SK-N-SH (cell line): ENCODE measurements around the gene SPG7. TPM values are rescaled to one million over a fixed set of nuclear protein-coding genes. Genes with fewer than 3 reads are reported as not detected.

Experiments used
- CTCF ChIA-PET: fragments of 300-600, 350-600 bp; formaldehyde crosslinking; extraction: SDS; loops from one replicate; lab custom pipeline; 2021; lab: Yijun Ruan, JAX
- POLR2A ChIA-PET: fragments of 350-600 bp; sonication (Branson Sonifier 250); formaldehyde crosslinking; extraction: SDS; loops from one replicate; lab custom pipeline; 2020; ENCODE audit warnings: antibody characterized with exemption, inconsistent platforms; lab: Yijun Ruan, JAX
- DNase-seq: peaks from one replicate; pipeline ENCODE4 v3.0.0; 2012
- H2AFZ ChIP-seq: fragments of 200-600 bp; sonication (generic); 2 replicates; pipeline ENCODE4 v1.8.1; 2016; ENCODE audit warnings: antibody characterized with exemption, mild to moderate bottlenecking, low read depth
- H3F3A ChIP-seq: fragments of 200-600 bp; sonication (generic); replicated peaks from 2 replicates; pipeline ENCODE3; 2016; ENCODE audit warnings: antibody characterized with exemption, mild to moderate bottlenecking; ENCODE audit not compliant: insufficient read depth
- H3K27ac ChIP-seq, 2 experiments: fragments of 200-500 bp in 1 of 2; fragments of 200-600 bp in 1 of 2; sonication (Bioruptor generic) in 1 of 2; sonication (generic), shearing (Covaris generic) in 1 of 2; 2 replicates each; pipeline versions ENCODE4 v1.5.1 to v1.6.1; 2014 to 2016; ENCODE audit warnings: low read depth in 2 of 2, inconsistent platforms in 1 of 2, low read length in 1 of 2, mild to moderate bottlenecking in 1 of 2, mixed read lengths in 1 of 2
- H3K27me3 ChIP-seq: fragments of 200-600 bp; sonication (generic), shearing (Covaris generic); 2 replicates; pipeline ENCODE4 v1.6.1; 2016; ENCODE audit warnings: mixed run types; ENCODE audit not compliant: insufficient read depth
- H3K36me3 ChIP-seq, 2 experiments: fragments of 200-500 bp in 1 of 2; fragments of 200-600 bp in 1 of 2; sonication (Bioruptor generic) in 1 of 2; sonication (generic) in 1 of 2; replicated peaks in 1 of 2; 2 replicates each; pipeline versions ENCODE3 to v1.5.1; 2014 to 2016; ENCODE audit warnings: low read length in 1 of 2, mild to moderate bottlenecking in 1 of 2; ENCODE audit not compliant: insufficient read depth in 2 of 2, control insufficient read depth in 1 of 2
- H3K4me1 ChIP-seq, 2 experiments: fragments of 200-500 bp in 1 of 2; fragments of 200-600 bp in 1 of 2; sonication (Bioruptor generic) in 1 of 2; sonication (generic), shearing (Covaris generic) in 1 of 2; 2 replicates each; pipeline versions ENCODE4 v1.5.1 to v1.6.1; 2014 to 2016; ENCODE audit warnings: low read depth in 1 of 2, low read length in 1 of 2, mixed run types in 1 of 2; ENCODE audit not compliant: insufficient read depth in 2 of 2, control insufficient read depth in 1 of 2
- H3K4me2 ChIP-seq: fragments of 200-600 bp; sonication (generic), shearing (Covaris generic); 2 replicates; pipeline ENCODE4 v1.6.1; 2017; ENCODE audit warnings: mixed run types
- H3K4me3 ChIP-seq, 2 experiments: fragments of 200-500 bp in 1 of 2; fragments of 200-600 bp in 1 of 2; sonication (Bioruptor generic) in 1 of 2; sonication (generic), shearing (Covaris generic) in 1 of 2; 2 replicates each; pipeline versions ENCODE4 v1.5.1 to v1.8.1; 2014 to 2016; ENCODE audit warnings: low read depth in 2 of 2, inconsistent platforms in 1 of 2, low read length in 1 of 2, mild to moderate bottlenecking in 1 of 2, mixed read lengths in 1 of 2, moderate library complexity in 1 of 2
- H3K79me2 ChIP-seq: fragments of 200-600 bp; sonication (generic); 2 replicates; pipeline ENCODE4 v1.8.1; 2017; ENCODE audit warnings: mild to moderate bottlenecking; ENCODE audit not compliant: insufficient read depth
- H3K9ac ChIP-seq: fragments of 200-600 bp; sonication (generic); 2 replicates; pipeline ENCODE4 v1.6.1; 2017; ENCODE audit warnings: mixed run types
- H3K9me2 ChIP-seq: fragments of 200-600 bp; sonication (generic); 2 replicates; pipeline ENCODE4 v1.6.1; 2017; ENCODE audit warnings: mixed run types
- H3K9me3 ChIP-seq: fragments of 200-600 bp; sonication (generic); 2 replicates; pipeline ENCODE4 v1.6.1; 2017; ENCODE audit warnings: mixed run types, mild to moderate bottlenecking, moderate library complexity
- H4K20me1 ChIP-seq: fragments of 200-600 bp; sonication (generic); 2 replicates; pipeline ENCODE4 v1.6.1; 2017; ENCODE audit warnings: mild to moderate bottlenecking, mixed run types; ENCODE audit not compliant: insufficient read depth
- CHD2 ChIP-seq: fragments of 150-350 bp; IDR thresholded peaks from 2 replicates; pipeline ENCODE4 v1.6.1; 2018; ENCODE audit warnings: low read length; ENCODE audit not compliant: partially characterized antibody
- ELF1 ChIP-seq: IDR thresholded peaks from 2 replicates; pipeline ENCODE4 v1.4.0; 2012
- EZH2phosphoT487 ChIP-seq: fragments of 200-600 bp; sonication (generic); IDR thresholded peaks from 2 replicates; pipeline ENCODE4 v1.6.1; 2017; ENCODE audit warnings: low read depth, mixed run types, mild to moderate bottlenecking, antibody characterized with exemption, moderate library complexity, borderline replicate concordance
- FOXJ3 ChIP-seq: sonication (generic); formaldehyde crosslinking; IDR thresholded peaks from 2 replicates; pipeline ENCODE4 v1.5.1; 2020; ENCODE audit warnings: mild to moderate bottlenecking, missing genetic modification reagents
- MAX ChIP-seq: IDR thresholded peaks from 2 replicates; pipeline ENCODE4 v1.4.0; 2012; ENCODE audit warnings: low read depth
- MEF2A ChIP-seq: IDR thresholded peaks from 2 replicates; pipeline ENCODE4 v1.4.0; 2012; ENCODE audit warnings: low read depth, borderline replicate concordance
- NFIC ChIP-seq: IDR thresholded peaks from 2 replicates; pipeline ENCODE4 v1.4.0; 2012; ENCODE audit warnings: borderline replicate concordance
- NRF1 ChIP-seq: IDR thresholded peaks from 2 replicates; pipeline ENCODE4 v1.6.1; 2012; ENCODE audit warnings: low read depth, mild to moderate bottlenecking, low read length
- SIN3A ChIP-seq: IDR thresholded peaks from 2 replicates; pipeline ENCODE4 v1.6.1; 2012; ENCODE audit warnings: low read depth, mild to moderate bottlenecking, low read length, moderate library complexity, borderline replicate concordance
- TEAD4 ChIP-seq: IDR thresholded peaks from 2 replicates; pipeline ENCODE4 v1.4.0; 2012; ENCODE audit warnings: mild to moderate bottlenecking, borderline replicate concordance; ENCODE audit not compliant: insufficient read depth
- USF1 ChIP-seq: IDR thresholded peaks from 2 replicates; pipeline ENCODE4 v1.4.0; 2012; ENCODE audit warnings: low read depth, borderline replicate concordance
- YY1 ChIP-seq: IDR thresholded peaks from 2 replicates; pipeline ENCODE4 v1.4.0; 2012; ENCODE audit warnings: low read depth, mild to moderate bottlenecking
- WGBS: methylation state at CpG from one replicate; pipeline ENCODE4 v1.1.6; 2017; ENCODE audit warnings: low lambda C conversion rate; 5-methylcytosine and 5-hydroxymethylcytosine counted together
- polyA plus RNA-seq, 3 experiments: library from polyadenylated mRNA; depleted of rRNA; stranded (reverse); fragments of >200 nt; gene quantifications; 2 replicates each; pipeline ENCODE4 v1.2.3, GENCODE V29; 2012
- TF ChIP-seq, protein P1 (sequence below): IDR thresholded peaks from 2 replicates; pipeline ENCODE4 v1.6.1; 2012; ENCODE audit warnings: mild to moderate bottlenecking, low read depth, low read length, moderate library complexity
- TF ChIP-seq, protein P2 (sequence below): fragments of 150-350 bp; IDR thresholded peaks from 2 replicates; pipeline ENCODE4 v1.6.1; 2016; ENCODE audit warnings: mild to moderate bottlenecking, low read depth, low read length
- TF ChIP-seq, protein P3 (sequence below): IDR thresholded peaks from 2 replicates; pipeline ENCODE4 v1.4.0; 2012; ENCODE audit warnings: low read depth, borderline replicate concordance

The SPG7 gene
- polyA plus RNA-seq, 1 of the 3 experiments (the other 2 are of a cell fraction) = 100 TPM

- DNase-seq = no peak
- H4K20me1 ChIP-seq = 0 out of 2 replicates have a peak, but pooled peaks cover 4% of the 10 kb centered on the region
- POLR2A ChIA-PET = no interaction called here
- H3K4me2 ChIP-seq = no peak overlapping the region
- no peaks in the 10 kb centered on the region for H3K4me1 ChIP-seq
- H3K27me3 ChIP-seq = no peaks in the 10 kb centered on the region
- no peak overlapping the region for H3K27ac ChIP-seq
- H3K9ac ChIP-seq = no peak overlapping the region
- H3K79me2 ChIP-seq = peaks cover 8% of the 10 kb centered on the region
- H3K9me2 ChIP-seq = no peaks in the 10 kb centered on the region
- no peak overlapping the region for H2AFZ ChIP-seq
- H3F3A ChIP-seq = no peaks in the 10 kb centered on the region
- WGBS = 95% methylated on average over 2 of the region's 7 CpGs
- CTCF ChIA-PET = interaction anchor here (0.9 kb wide), 1 partner anchor 18 kb away, joined by 3 read pairs; no protein-coding TSS in a partner anchor
- no peak overlapping the region for H3K4me3 ChIP-seq
- peaks cover 24 to 67% of the 10 kb centered on the region in 2 experiments for H3K36me3 ChIP-seq
- no peak for TF ChIP-seq EZH2phosphoT487
- TF ChIP-seq, protein P1, sequence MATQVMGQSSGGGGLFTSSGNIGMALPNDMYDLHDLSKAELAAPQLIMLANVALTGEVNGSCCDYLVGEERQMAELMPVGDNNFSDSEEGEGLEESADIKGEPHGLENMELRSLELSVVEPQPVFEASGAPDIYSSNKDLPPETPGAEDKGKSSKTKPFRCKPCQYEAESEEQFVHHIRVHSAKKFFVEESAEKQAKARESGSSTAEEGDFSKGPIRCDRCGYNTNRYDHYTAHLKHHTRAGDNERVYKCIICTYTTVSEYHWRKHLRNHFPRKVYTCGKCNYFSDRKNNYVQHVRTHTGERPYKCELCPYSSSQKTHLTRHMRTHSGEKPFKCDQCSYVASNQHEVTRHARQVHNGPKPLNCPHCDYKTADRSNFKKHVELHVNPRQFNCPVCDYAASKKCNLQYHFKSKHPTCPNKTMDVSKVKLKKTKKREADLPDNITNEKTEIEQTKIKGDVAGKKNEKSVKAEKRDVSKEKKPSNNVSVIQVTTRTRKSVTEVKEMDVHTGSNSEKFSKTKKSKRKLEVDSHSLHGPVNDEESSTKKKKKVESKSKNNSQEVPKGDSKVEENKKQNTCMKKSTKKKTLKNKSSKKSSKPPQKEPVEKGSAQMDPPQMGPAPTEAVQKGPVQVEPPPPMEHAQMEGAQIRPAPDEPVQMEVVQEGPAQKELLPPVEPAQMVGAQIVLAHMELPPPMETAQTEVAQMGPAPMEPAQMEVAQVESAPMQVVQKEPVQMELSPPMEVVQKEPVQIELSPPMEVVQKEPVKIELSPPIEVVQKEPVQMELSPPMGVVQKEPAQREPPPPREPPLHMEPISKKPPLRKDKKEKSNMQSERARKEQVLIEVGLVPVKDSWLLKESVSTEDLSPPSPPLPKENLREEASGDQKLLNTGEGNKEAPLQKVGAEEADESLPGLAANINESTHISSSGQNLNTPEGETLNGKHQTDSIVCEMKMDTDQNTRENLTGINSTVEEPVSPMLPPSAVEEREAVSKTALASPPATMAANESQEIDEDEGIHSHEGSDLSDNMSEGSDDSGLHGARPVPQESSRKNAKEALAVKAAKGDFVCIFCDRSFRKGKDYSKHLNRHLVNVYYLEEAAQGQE = no peak
- no peak for TF ChIP-seq SIN3A
- no peak for TF ChIP-seq CHD2
- no peak for TF ChIP-seq FOXJ3 (CRISPR knock-in tag)
- no peak for TF ChIP-seq MAX
- TF ChIP-seq ELF1 = no peak
- TF ChIP-seq, protein P2, sequence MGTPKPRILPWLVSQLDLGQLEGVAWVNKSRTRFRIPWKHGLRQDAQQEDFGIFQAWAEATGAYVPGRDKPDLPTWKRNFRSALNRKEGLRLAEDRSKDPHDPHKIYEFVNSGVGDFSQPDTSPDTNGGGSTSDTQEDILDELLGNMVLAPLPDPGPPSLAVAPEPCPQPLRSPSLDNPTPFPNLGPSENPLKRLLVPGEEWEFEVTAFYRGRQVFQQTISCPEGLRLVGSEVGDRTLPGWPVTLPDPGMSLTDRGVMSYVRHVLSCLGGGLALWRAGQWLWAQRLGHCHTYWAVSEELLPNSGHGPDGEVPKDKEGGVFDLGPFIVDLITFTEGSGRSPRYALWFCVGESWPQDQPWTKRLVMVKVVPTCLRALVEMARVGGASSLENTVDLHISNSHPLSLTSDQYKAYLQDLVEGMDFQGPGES = no peak
- TF ChIP-seq TEAD4 = no peak
- TF ChIP-seq NFIC = no peak
- TF ChIP-seq NRF1 = no peak
- TF ChIP-seq YY1 = no peak
- TF ChIP-seq USF1 = no peak
- TF ChIP-seq MEF2A = no peak
- TF ChIP-seq, protein P3, sequence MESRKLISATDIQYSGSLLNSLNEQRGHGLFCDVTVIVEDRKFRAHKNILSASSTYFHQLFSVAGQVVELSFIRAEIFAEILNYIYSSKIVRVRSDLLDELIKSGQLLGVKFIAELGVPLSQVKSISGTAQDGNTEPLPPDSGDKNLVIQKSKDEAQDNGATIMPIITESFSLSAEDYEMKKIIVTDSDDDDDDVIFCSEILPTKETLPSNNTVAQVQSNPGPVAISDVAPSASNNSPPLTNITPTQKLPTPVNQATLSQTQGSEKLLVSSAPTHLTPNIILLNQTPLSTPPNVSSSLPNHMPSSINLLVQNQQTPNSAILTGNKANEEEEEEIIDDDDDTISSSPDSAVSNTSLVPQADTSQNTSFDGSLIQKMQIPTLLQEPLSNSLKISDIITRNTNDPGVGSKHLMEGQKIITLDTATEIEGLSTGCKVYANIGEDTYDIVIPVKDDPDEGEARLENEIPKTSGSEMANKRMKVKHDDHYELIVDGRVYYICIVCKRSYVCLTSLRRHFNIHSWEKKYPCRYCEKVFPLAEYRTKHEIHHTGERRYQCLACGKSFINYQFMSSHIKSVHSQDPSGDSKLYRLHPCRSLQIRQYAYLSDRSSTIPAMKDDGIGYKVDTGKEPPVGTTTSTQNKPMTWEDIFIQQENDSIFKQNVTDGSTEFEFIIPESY = no peak
- no peaks in the 10 kb centered on the region for H3K9me3 ChIP-seq
These were observed 29.3 kb downstream of the SPG7 start for GRCh38 chr16:89537549-89537925.
